ENCODE results near the gene SYNRG. TPM values are rescaled to one million over a fixed set of nuclear protein-coding genes. Genes with fewer than 3 reads are reported as not detected.
"Not testable (repeated sequence)": the region's sequence is repeated elsewhere in the genome, so short reads cannot be mapped to it uniquely, and the experiment has no call there.

The SYNRG gene
- total RNA-seq, 1 experiment from 2014 or later: 9.7 TPM

GRCh38 chr17:37614823-37615222 lies 5.6 kb upstream of the SYNRG start:
- Histone ChIP-seq H3K9me2 (replicated peaks; ENCODE audit: low read length) (no peaks in the 10 kb centered on the region), H3K4me3 (ENCODE audit: low read length) (no peak overlapping the region), H3K4me1 (ENCODE audit: insufficient read depth, low read length) (peaks cover 14% of the 10 kb centered on the region), H3F3A (ENCODE audit: low read length, unreplicated experiment) (no peaks in the 10 kb centered on the region), H3K9ac (ENCODE audit: low read length) (no peak overlapping the region), H3K36me3 (ENCODE audit: low read depth, low read length) (peaks cover 5% of the 10 kb centered on the region; the same call in 1 of the 2 replicates), H3K27me3 (ENCODE audit: low read length) (no peaks in the 10 kb centered on the region), H3K4me2 (ENCODE audit: low read length) (no peak overlapping the region), H3K79me2 (ENCODE audit: low read length) (no peaks in the 10 kb centered on the region), H2AFZ (ENCODE audit: low read length) (no peak overlapping the region), H3K9me3 (ENCODE audit: low read length) (no peaks in the 10 kb centered on the region), H3K27ac (ENCODE audit: low read length) (peak overlapping the region; percentile 37), H4K20me1 (ENCODE audit: low read length) (no peaks in the 10 kb centered on the region)
- intact Hi-C loops (cut with micrococcal nuclease): no loop called here
- TF ChIP-seq, protein P1, sequence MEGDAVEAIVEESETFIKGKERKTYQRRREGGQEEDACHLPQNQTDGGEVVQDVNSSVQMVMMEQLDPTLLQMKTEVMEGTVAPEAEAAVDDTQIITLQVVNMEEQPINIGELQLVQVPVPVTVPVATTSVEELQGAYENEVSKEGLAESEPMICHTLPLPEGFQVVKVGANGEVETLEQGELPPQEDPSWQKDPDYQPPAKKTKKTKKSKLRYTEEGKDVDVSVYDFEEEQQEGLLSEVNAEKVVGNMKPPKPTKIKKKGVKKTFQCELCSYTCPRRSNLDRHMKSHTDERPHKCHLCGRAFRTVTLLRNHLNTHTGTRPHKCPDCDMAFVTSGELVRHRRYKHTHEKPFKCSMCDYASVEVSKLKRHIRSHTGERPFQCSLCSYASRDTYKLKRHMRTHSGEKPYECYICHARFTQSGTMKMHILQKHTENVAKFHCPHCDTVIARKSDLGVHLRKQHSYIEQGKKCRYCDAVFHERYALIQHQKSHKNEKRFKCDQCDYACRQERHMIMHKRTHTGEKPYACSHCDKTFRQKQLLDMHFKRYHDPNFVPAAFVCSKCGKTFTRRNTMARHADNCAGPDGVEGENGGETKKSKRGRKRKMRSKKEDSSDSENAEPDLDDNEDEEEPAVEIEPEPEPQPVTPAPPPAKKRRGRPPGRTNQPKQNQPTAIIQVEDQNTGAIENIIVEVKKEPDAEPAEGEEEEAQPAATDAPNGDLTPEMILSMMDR (conservative IDR thresholded peaks at IDR 0.05; ENCODE audit: low read depth, low read length): no peak
- TF ChIP-seq EZH2phosphoT487 (IDR thresholded peaks at IDR 0.05; ENCODE audit: borderline replicate concordance, low read length): no peak
- no peak for TF ChIP-seq EZH2 (IDR thresholded peaks at IDR 0.05; ENCODE audit: low read length, unreplicated experiment)
- ATAC-seq (no peak), DNase-seq (peak; percentile 30)
- CTCF ChIA-PET: no interaction called here
- BruUV-seq (replicated peaks): no TSS peak
- POLR2A ChIA-PET (ENCODE audit: unreplicated experiment): no interaction called here

DNA sequence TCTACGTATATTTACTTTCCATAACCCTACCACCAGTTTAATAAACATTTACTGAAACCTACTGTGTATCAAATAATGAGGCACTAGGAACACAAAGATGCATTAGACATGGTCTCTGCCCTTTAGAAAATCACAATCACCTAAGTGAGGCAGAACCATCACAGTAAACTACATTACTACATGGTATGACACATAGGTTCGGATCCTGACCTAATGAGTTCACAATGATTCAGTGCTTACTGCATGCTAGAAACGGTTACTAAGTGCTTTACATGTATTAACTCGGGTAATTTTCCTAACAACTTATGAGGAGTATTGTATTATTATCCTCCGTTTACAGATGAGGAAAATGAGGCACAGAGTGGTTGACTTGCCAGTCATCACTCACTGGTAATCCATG lies 5.2 kb upstream of the SYNRG start:
- Histone ChIP-seq H3K36me3 (ENCODE audit: low read depth, low read length) (peaks cover 5% of the 10 kb centered on the region; the same call in 1 of the 2 replicates), H2AFZ (ENCODE audit: low read length) (no peak overlapping the region), H3K27me3 (ENCODE audit: low read length) (no peaks in the 10 kb centered on the region), H3K9ac (ENCODE audit: low read length) (no peak overlapping the region), H3K9me2 (replicated peaks; ENCODE audit: low read length) (no peaks in the 10 kb centered on the region), H3K4me2 (ENCODE audit: low read length) (no peak overlapping the region), H4K20me1 (ENCODE audit: low read length) (no peaks in the 10 kb centered on the region), H3K79me2 (ENCODE audit: low read length) (no peaks in the 10 kb centered on the region), H3K27ac (ENCODE audit: low read length) (peak overlapping the region; percentile 37), H3F3A (ENCODE audit: low read length, unreplicated experiment) (no peaks in the 10 kb centered on the region), H3K4me3 (ENCODE audit: low read length) (no peak overlapping the region), H3K9me3 (ENCODE audit: low read length) (no peaks in the 10 kb centered on the region), H3K4me1 (ENCODE audit: insufficient read depth, low read length) (peaks cover 15% of the 10 kb centered on the region)
- peak; percentile 56 for ATAC-seq
- ChIA-PET CTCF (no interaction called here), POLR2A (ENCODE audit: unreplicated experiment) (no interaction called here)
- TF ChIP-seq EZH2 (IDR thresholded peaks at IDR 0.05; ENCODE audit: low read length, unreplicated experiment): no peak
- TF ChIP-seq, protein P1 (conservative IDR thresholded peaks at IDR 0.05; ENCODE audit: low read depth, low read length): no peak
- no peak for TF ChIP-seq EZH2phosphoT487 (IDR thresholded peaks at IDR 0.05; ENCODE audit: borderline replicate concordance, low read length)
- BruUV-seq (replicated peaks): no TSS peak
- peak; percentile 67 for DNase-seq
- intact Hi-C loops (cut with micrococcal nuclease): no loop called here

GRCh38 chr17:37610971-37611370 lies 1.8 kb upstream of the SYNRG start:
- no peak overlapping the region for H3K4me3 ChIP-seq (ENCODE audit: low read length)
- no peaks in the 10 kb centered on the region for H3K9me2 ChIP-seq (replicated peaks; ENCODE audit: low read length)
- no peaks in the 10 kb centered on the region; the same call in 1 of the 2 replicates for H4K20me1 ChIP-seq (ENCODE audit: low read length)
- TF ChIP-seq EZH2 (IDR thresholded peaks at IDR 0.05; ENCODE audit: low read length, unreplicated experiment): no peak
- TF ChIP-seq, protein P1 (conservative IDR thresholded peaks at IDR 0.05; ENCODE audit: low read depth, low read length): no peak
- no peak for TF ChIP-seq EZH2phosphoT487 (IDR thresholded peaks at IDR 0.05; ENCODE audit: borderline replicate concordance, low read length)
- ChIA-PET POLR2A (ENCODE audit: unreplicated experiment) (no interaction called here), CTCF (no interaction called here)
- peaks cover 29% of the 10 kb centered on the region for H3K4me1 ChIP-seq (ENCODE audit: insufficient read depth, low read length)
- H3F3A ChIP-seq (ENCODE audit: low read length, unreplicated experiment): no peaks in the 10 kb centered on the region
- H3K27ac ChIP-seq (ENCODE audit: low read length): no peak overlapping the region
- no peak overlapping the region for H2AFZ ChIP-seq (ENCODE audit: low read length)
- no TSS peak for BruUV-seq (replicated peaks)
- intact Hi-C loops (cut with micrococcal nuclease): no loop called here
- no peak overlapping the region for H3K4me2 ChIP-seq (ENCODE audit: low read length)
- no peaks in the 10 kb centered on the region for H3K9me3 ChIP-seq (ENCODE audit: low read length)
- H3K9ac ChIP-seq (ENCODE audit: low read length): no peak overlapping the region
- H3K27me3 ChIP-seq (ENCODE audit: low read length): no peaks in the 10 kb centered on the region
- no peak for DNase-seq
- H3K79me2 ChIP-seq (ENCODE audit: low read length): peaks cover 28% of the 10 kb centered on the region
- ATAC-seq: no peak
- H3K36me3 ChIP-seq (ENCODE audit: low read depth, low read length): peaks cover 5% of the 10 kb centered on the region; the same call in 1 of the 2 replicates

DNA sequence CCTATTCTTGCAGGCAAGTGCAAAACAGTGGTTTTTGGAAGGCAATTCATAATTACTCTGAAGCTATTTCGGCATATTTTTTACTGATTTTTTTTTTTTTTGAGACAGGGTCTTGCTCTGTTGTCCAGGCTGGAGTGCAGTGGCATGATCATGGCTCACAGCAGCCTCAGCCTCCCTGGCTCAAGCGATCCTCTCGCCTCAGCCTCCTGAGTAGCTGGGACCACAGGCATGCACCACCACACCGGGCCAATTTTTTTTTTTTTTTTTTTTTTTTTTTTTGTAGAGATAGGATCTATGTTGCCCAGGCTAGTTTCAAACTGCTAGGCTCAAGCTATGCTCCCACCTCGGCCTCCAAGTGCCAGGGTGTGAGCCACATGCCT lies 813 bp upstream of the SYNRG start:
- Histone ChIP-seq H3K27ac (ENCODE audit: low read length) (peak overlapping the region; percentile 55), H2AFZ (ENCODE audit: low read length) (0 out of 2 replicates have a peak overlapping the region, but pooled peaks have one; percentile 61), H3K4me1 (ENCODE audit: insufficient read depth, low read length) (peaks cover 34% of the 10 kb centered on the region), H3K4me2 (ENCODE audit: low read length) (peak overlapping the region; percentile 99), H3K79me2 (ENCODE audit: low read length) (peaks cover 37% of the 10 kb centered on the region), H3K9ac (ENCODE audit: low read length) (peak overlapping the region; percentile 85), H3K4me3 (ENCODE audit: low read length) (peak overlapping the region; percentile 90)
- H3F3A ChIP-seq (ENCODE audit: low read length, unreplicated experiment); H3K9me2 ChIP-seq (replicated peaks; ENCODE audit: low read length); ATAC-seq; DNase-seq; BruUV-seq (replicated peaks); H3K36me3 ChIP-seq (ENCODE audit: low read depth, low read length); intact Hi-C loops (cut with micrococcal nuclease); H4K20me1 ChIP-seq (ENCODE audit: low read length); H3K9me3 ChIP-seq (ENCODE audit: low read length); H3K27me3 ChIP-seq (ENCODE audit: low read length): not testable (repeated sequence)
- ChIA-PET CTCF (interaction anchor here (0.5 to 0.7 kb wide), 3 partner anchors 16 to 237 kb away, joined by 3 to 6 read pairs (median 4); no protein-coding TSS in a partner anchor), POLR2A (ENCODE audit: unreplicated experiment) (interaction anchor here (0.6 kb wide), 1 partner anchor 47 kb away, joined by 3 read pairs; no protein-coding TSS in a partner anchor)
